SK-N-MC (cell line): ENCODE data around the gene SLC22A16.
"Not testable (repeated sequence)": the region's sequence is repeated elsewhere in the genome, so short reads cannot be mapped to it uniquely, and the experiment has no call there.

Experiments
- DNase-seq: peaks from one replicate; pipeline ENCODE4 v3.0.0-alpha.2; 2011; ENCODE audit warnings: low read depth, low spot score
- H3K27ac ChIP-seq: fragments of 200-600 bp; sonication (generic); 2 replicates; pipeline ENCODE4 v1.5.1; 2016; ENCODE audit warnings: mixed run types
- H3K36me3 ChIP-seq: fragments of 200-600 bp; sonication (generic); 2 replicates; pipeline ENCODE4 v1.6.1; 2017; ENCODE audit warnings: antibody characterized with exemption, low read length, mixed read lengths; ENCODE audit not compliant: insufficient read depth
- H3K4me3 ChIP-seq: fragments of 200-600 bp; sonication (generic); 2 replicates; pipeline ENCODE4 v1.5.1; 2016
- H3K9ac ChIP-seq: fragments of 200-600 bp; sonication (generic); 2 replicates; pipeline ENCODE4 v1.8.0; 2017; ENCODE audit warnings: mixed run types, mixed read lengths; ENCODE audit not compliant: insufficient read length
- H3K9me3 ChIP-seq: fragments of 200-600 bp; sonication (generic); 2 replicates; pipeline ENCODE4 v1.6.1; 2017; ENCODE audit warnings: low read depth, mild to moderate bottlenecking, antibody characterized with exemption, low read length, moderate library complexity, mixed read lengths
- EZH2 ChIP-seq: fragments of 200-600 bp; sonication (generic); IDR thresholded peaks from one replicate; pipeline ENCODE4 v1.6.1; 2017; ENCODE audit warnings: antibody characterized with exemption
- FOXP2 ChIP-seq: optimal IDR thresholded peaks from 2 replicates; pipeline ENCODE3; 2011; ENCODE audit warnings: mild to moderate bottlenecking, moderate library complexity; ENCODE audit not compliant: insufficient read depth; ENCODE audit errors: extremely low read length, control extremely low read depth
- POLR2AphosphoS5 ChIP-seq: IDR thresholded peaks from 2 replicates; pipeline ENCODE4 v1.6.1; 2012; ENCODE audit warnings: mild to moderate bottlenecking, low read depth, low read length, borderline replicate concordance

Gene SLC22A16

DNA sequence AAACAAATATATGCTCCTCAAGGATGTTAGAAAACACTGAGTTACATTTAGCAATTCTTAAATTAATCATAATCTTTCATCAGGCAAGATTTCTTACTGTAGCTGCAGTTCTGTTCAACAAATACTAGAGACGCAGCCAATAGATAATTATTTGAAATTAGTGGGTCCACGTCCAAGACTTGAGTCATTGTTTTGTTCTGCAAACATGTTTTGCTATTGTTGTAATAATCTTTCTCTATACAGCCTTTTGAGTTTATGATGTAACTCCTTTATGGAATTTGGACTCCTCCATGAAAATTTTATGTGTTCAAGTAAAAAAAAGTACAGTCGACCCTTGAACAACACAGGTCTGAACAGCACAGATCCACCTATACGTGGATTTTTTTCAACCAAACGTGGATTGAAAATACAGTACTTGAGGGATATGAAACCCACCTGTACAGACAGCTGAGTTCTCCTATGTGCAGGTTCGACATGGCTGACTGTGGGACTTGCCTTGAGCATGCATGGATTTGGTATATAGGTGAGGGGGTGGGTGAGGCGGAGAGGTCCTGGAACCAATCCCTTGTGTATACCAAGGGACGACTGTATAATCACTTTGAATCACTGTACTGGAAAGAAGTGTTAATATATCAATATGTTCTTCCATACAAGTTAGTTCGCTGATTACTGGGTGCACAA is 41.3 kb upstream of the SLC22A16 start:
- TF ChIP-seq EZH2 (no peak), POLR2AphosphoS5 (no peak), FOXP2 (no peak)
- H3K27ac ChIP-seq = no peak overlapping the region
- H3K9ac ChIP-seq = no peak overlapping the region
- no peaks in the 10 kb centered on the region for H3K36me3 ChIP-seq
- no peaks in the 10 kb centered on the region for H3K9me3 ChIP-seq
- DNase-seq = no peak
- H3K4me3 ChIP-seq = no peak overlapping the region

GRCh38 chr6:110517034-110517433 is 40.6 kb upstream of the SLC22A16 start:
- Histone ChIP-seq H3K4me3 (no peak overlapping the region), H3K9ac (no peak overlapping the region), H3K36me3 (no peaks in the 10 kb centered on the region), H3K9me3 (no peaks in the 10 kb centered on the region), H3K27ac (no peak overlapping the region)
- no peak for TF ChIP-seq FOXP2
- no peak for TF ChIP-seq EZH2
- no peak for DNase-seq

GRCh38 chr6:110514818-110515217 is 38.4 kb upstream of the SLC22A16 start:
- no peak for DNase-seq
- Histone ChIP-seq H3K9ac (no peak overlapping the region), H3K36me3 (no peaks in the 10 kb centered on the region), H3K27ac (no peak overlapping the region), H3K9me3 (no peaks in the 10 kb centered on the region), H3K4me3 (no peak overlapping the region)
- no peak for TF ChIP-seq POLR2AphosphoS5
- no peak for TF ChIP-seq FOXP2
- no peak for TF ChIP-seq EZH2

- TF ChIP-seq EZH2 (no peak), POLR2AphosphoS5 (no peak; the same call in 1 of the 2 replicates), FOXP2 (no peak)
- no peaks in the 10 kb centered on the region for H3K36me3 ChIP-seq
- no peaks in the 10 kb centered on the region for H3K9me3 ChIP-seq
- H3K4me3 ChIP-seq = no peak overlapping the region
- H3K27ac ChIP-seq = no peak overlapping the region
- DNase-seq = peak; percentile 66
- H3K9ac ChIP-seq = no peak overlapping the region
Measured at GRCh38 chr6:110512991-110513390, 36.6 kb upstream of the SLC22A16 start.

DNA sequence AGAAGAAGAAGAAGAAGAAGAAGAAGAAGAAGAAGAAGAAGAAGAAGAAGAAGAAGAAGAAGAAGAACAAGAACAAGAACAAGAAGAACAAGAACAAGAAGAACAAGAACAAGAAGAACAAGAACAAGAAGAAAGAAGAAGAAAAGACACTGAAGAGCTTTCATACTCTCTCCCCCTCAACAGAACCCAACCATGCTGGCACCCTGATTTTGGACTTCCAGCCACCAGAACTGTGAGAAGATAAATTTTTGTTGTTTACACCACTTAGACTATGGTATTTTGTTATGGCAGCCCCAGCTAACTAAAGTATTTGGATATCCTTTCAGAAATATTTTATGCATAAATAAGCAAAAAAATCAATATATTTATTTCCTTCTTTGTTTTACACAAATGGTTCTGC is 36.1 kb upstream of the SLC22A16 start:
- H3K9ac ChIP-seq, H3K9me3 ChIP-seq, DNase-seq, H3K36me3 ChIP-seq, H3K27ac ChIP-seq, H3K4me3 ChIP-seq: not testable (repeated sequence)

GRCh38 chr6:110511401-110511800 is 35.0 kb upstream of the SLC22A16 start:
- TF ChIP-seq EZH2 = no peak
- no peak for TF ChIP-seq POLR2AphosphoS5
- H3K4me3 ChIP-seq = no peak overlapping the region
- no peaks in the 10 kb centered on the region for H3K36me3 ChIP-seq
- no peaks in the 10 kb centered on the region for H3K9me3 ChIP-seq
- no peak overlapping the region for H3K27ac ChIP-seq
- DNase-seq = no peak
- no peak overlapping the region for H3K9ac ChIP-seq

DNA sequence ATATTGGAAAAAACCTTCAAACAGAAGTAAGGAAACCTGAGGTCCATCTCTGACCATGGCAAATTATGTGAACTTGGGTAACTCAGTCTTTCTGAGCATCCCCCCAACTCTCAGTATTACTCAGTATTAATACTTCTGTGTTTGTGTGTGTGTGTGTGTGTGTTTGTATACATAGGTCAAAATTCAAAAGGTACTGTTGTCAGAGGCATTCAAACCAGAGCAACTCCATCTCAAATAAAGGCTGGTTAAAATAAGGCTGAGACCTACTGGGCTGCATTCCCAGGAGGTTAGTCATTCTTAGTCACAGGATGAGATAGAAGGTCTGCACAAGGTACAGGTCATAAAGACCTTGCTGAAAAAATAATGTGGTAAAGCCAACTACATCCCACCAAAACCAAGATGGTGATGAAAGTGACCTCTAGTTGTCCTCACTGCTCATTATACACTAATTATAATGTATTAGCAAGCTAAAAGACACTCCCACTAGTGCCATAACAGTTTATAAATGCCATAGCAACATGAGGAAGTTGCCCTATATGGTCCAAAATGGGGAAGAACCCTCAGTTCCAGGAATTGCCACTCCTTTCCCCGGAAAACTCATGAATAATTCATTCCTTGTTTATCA is 33.3 kb upstream of the SLC22A16 start:
- no peak overlapping the region for H3K9ac ChIP-seq
- H3K9me3 ChIP-seq = no peaks in the 10 kb centered on the region
- no peak for TF ChIP-seq EZH2
- no peak for DNase-seq
- H3K27ac ChIP-seq = no peak overlapping the region
- H3K36me3 ChIP-seq = no peaks in the 10 kb centered on the region
- no peak overlapping the region for H3K4me3 ChIP-seq

DNA sequence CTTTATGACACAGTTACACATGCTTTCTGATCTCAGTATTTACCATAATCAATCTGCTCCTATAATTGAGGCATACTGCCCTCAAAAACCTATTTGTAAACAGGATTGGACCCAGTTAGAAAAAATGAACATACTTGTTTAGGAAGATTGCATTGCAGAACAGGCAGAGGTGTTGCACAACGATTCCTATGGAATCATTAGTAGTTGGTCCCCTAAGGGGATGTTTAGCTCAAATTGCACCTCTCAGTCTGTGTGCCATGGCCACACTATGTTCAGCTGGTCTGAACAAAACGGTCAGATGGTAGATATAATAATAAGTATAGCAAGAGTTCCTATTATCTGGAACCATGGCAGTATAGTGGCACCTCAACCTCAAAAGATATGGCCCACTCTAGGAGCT is 28.5 kb upstream of the SLC22A16 start:
- H3K27ac ChIP-seq, H3K9ac ChIP-seq, DNase-seq, H3K9me3 ChIP-seq, H3K4me3 ChIP-seq, H3K36me3 ChIP-seq: not testable (repeated sequence)

DNA sequence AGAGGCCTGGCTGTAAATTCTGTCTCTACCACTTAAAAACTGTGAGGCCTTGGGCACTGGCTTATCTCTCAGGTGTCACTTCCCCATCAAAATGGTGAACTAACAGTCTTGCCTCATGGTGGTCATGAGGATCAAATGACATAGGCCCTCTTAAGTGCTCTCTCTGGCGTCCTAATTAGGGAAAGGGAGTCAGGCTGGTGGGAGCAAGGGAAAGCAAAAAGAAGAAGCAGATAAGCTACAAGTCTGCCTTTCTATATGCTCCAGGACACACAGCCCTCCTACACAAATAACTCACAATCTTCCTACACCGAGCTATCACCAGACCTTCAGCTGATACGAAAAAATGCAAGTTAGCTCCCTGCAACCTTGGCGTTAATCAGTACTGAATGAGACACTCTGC is 19.5 kb upstream of the SLC22A16 start:
- no peaks in the 10 kb centered on the region for H3K36me3 ChIP-seq
- no peak overlapping the region for H3K9ac ChIP-seq
- no peak overlapping the region for H3K4me3 ChIP-seq
- DNase-seq = no peak
- H3K27ac ChIP-seq = no peak overlapping the region
- H3K9me3 ChIP-seq = no peaks in the 10 kb centered on the region
- TF ChIP-seq FOXP2 = no peak
- no peak for TF ChIP-seq EZH2
- TF ChIP-seq POLR2AphosphoS5 = no peak
